IMR-90 (cell line): ENCODE results near the gene ZCCHC24. TPM values are rescaled to one million over a fixed set of nuclear protein-coding genes. Genes with fewer than 3 reads are reported as not detected.

Experiments used
- ATAC-seq: fragments of 200-7000 bp; cut with Tn5 transposase; 2 replicates; pipeline ENCODE4 v1.9.1; 2020; ENCODE audit warnings: low read depth, mild to moderate bottlenecking, moderate library complexity
- BruUV-seq: library from RNA; stranded (reverse); fragments of 400-500 nt; replicated peaks from 2 replicates; lab custom pipeline; 2021; lab: Mats Ljungman, UMichigan
- CTCF ChIA-PET: fragments of 300-600 bp; formaldehyde crosslinking; extraction: SDS; loops from one replicate; lab custom pipeline; 2021; ENCODE audit warnings: antibody characterized with exemption; lab: Yijun Ruan, JAX
- POLR2A ChIA-PET: fragments of 300-600 bp; sonication (Branson Sonifier 250); formaldehyde crosslinking; loops from one replicate; lab custom pipeline; 2022; ENCODE audit warnings: antibody characterized with exemption; ENCODE audit not compliant: unreplicated experiment; lab: Charles Lee
- DNase-seq: peaks from one replicate; pipeline ENCODE4 v3.0.0; 2013
- H2AFZ ChIP-seq: replicated peaks from 2 replicates; pipeline ENCODE3; 2013; ENCODE audit warnings: low read length, mild to moderate bottlenecking; ENCODE audit not compliant: poor library complexity
- H2AK5ac ChIP-seq: 2 replicates; pipeline ENCODE4 v1.6.1; 2013; ENCODE audit warnings: low read depth, low read length, inconsistent platforms
- H2AK9ac ChIP-seq: replicated peaks from 2 replicates; pipeline ENCODE3; 2013; ENCODE audit warnings: mild to moderate bottlenecking, low read depth, low read length, moderate library complexity; ENCODE audit not compliant: poor library complexity
- H2BK120ac ChIP-seq: 2 replicates; pipeline ENCODE4 v1.6.1; 2013; ENCODE audit warnings: low read depth, low read length, inconsistent platforms
- H2BK15ac ChIP-seq: 3 replicates; pipeline ENCODE4 v1.6.1; 2013; ENCODE audit warnings: low read depth, low read length, inconsistent platforms
- H2BK20ac ChIP-seq: 2 replicates; pipeline ENCODE4 v1.6.1; 2013; ENCODE audit warnings: low read depth, mild to moderate bottlenecking, inconsistent platforms, low read length, moderate library complexity
- H2BK5ac ChIP-seq: 2 replicates; pipeline ENCODE4 v1.6.1; 2013; ENCODE audit warnings: mild to moderate bottlenecking, low read depth, low read length, inconsistent platforms; ENCODE audit not compliant: poor library complexity, severe bottlenecking
- H3K14ac ChIP-seq: replicated peaks from 2 replicates; pipeline ENCODE4 v1.6.1; 2013; ENCODE audit warnings: low read depth, low read length, inconsistent platforms
- H3K18ac ChIP-seq: 2 replicates; pipeline ENCODE4 v1.6.1; 2013; ENCODE audit warnings: low read depth, low read length, control low read depth
- H3K23ac ChIP-seq: 2 replicates; pipeline ENCODE4 v1.6.1; 2013; ENCODE audit warnings: low read depth, low read length, inconsistent platforms
- H3K27ac ChIP-seq: 2 replicates; pipeline ENCODE4 v1.5.1; 2013; ENCODE audit warnings: mild to moderate bottlenecking, control low read depth, low read length; ENCODE audit not compliant: insufficient read depth
- H3K27me3 ChIP-seq: 2 replicates; pipeline ENCODE4 v1.6.1; 2013; ENCODE audit warnings: low read length; ENCODE audit not compliant: control insufficient read depth, insufficient read depth
- H3K36me3 ChIP-seq: 2 replicates; pipeline ENCODE4 v1.6.1; 2013; ENCODE audit warnings: low read length, mixed read lengths; ENCODE audit not compliant: control insufficient read depth, insufficient read depth
- H3K4ac ChIP-seq: 2 replicates; pipeline ENCODE4 v1.6.1; 2013; ENCODE audit warnings: low read depth, low read length, inconsistent platforms
- H3K4me1 ChIP-seq: 2 replicates; pipeline ENCODE4 v1.6.1; 2013; ENCODE audit warnings: low read length, mixed read lengths; ENCODE audit not compliant: control insufficient read depth, insufficient read depth
- H3K4me2 ChIP-seq: 2 replicates; pipeline ENCODE4 v1.6.1; 2013; ENCODE audit warnings: low read depth, mild to moderate bottlenecking, control low read depth, low read length, moderate library complexity
- H3K4me3 ChIP-seq: 2 replicates; pipeline ENCODE4 v1.5.1; 2013; ENCODE audit warnings: low read depth, mild to moderate bottlenecking, control low read depth, low read length, moderate library complexity; ENCODE audit not compliant: insufficient read depth
- H3K56ac ChIP-seq: 2 replicates; pipeline ENCODE4 v1.6.1; 2013; ENCODE audit warnings: low read length, inconsistent platforms; ENCODE audit not compliant: insufficient read depth; ENCODE audit errors: extremely low read depth
- H3K79me1 ChIP-seq, 2 experiments: 2 replicates each; pipeline ENCODE4 v1.6.1; 2013; ENCODE audit warnings: low read length in 2 of 2, inconsistent platforms in 1 of 2, low read depth in 1 of 2
- H3K9ac ChIP-seq: 2 replicates; pipeline ENCODE4 v1.6.1; 2013; ENCODE audit warnings: low read depth, low read length, control low read depth
- H3K9me1 ChIP-seq: 2 replicates; pipeline ENCODE4 v1.6.1; 2013; ENCODE audit warnings: low read length, inconsistent platforms; ENCODE audit not compliant: insufficient read depth
- H3K9me3 ChIP-seq: 2 replicates; pipeline ENCODE4 v1.6.1; 2013; ENCODE audit warnings: low read length; ENCODE audit not compliant: control insufficient read depth, insufficient read depth
- H4K20me1 ChIP-seq: 2 replicates; pipeline ENCODE4 v1.6.1; 2013; ENCODE audit warnings: low read length, inconsistent platforms; ENCODE audit not compliant: insufficient read depth
- H4K5ac ChIP-seq: 2 replicates; pipeline ENCODE4 v1.6.1; 2013; ENCODE audit warnings: mild to moderate bottlenecking, low read depth, low read length, control low read depth
- H4K8ac ChIP-seq, 2 experiments: 2 replicates each; pipeline ENCODE4 v1.6.1; 2013; ENCODE audit warnings: low read depth in 2 of 2, low read length in 2 of 2, control low read depth in 1 of 2, inconsistent platforms in 1 of 2
- H4K91ac ChIP-seq: 2 replicates; pipeline ENCODE4 v1.6.1; 2013; ENCODE audit warnings: low read depth, low read length, inconsistent platforms; ENCODE audit not compliant: insufficient read depth
- MAFK ChIP-seq: IDR thresholded peaks from 2 replicates; pipeline ENCODE4 v1.6.1; 2012; ENCODE audit warnings: low read depth, low read length, improper control_type of control experiment
- WGBS, 2 experiments: methylation state at CpG; one replicate each; pipeline versions ENCODE4 v1.1.5 to v1.1.7; 2013; ENCODE audit warnings: missing lambda C conversion rate in 2 of 2; ENCODE audit not compliant: insufficient read length in 1 of 2; ENCODE audit errors: extremely low coverage in 2 of 2; 5-methylcytosine and 5-hydroxymethylcytosine counted together
- dilution Hi-C: fragments of 300-500 bp; cut with HindIII; formaldehyde crosslinking; loops from one replicate; pipeline ENCODE4 v1.14.3; 2018; ENCODE audit warnings: low sequenced_read_pairs; ENCODE audit not compliant: unreplicated experiment
- in situ Hi-C: fragments of 300-500 bp; cut with MboI; formaldehyde crosslinking; loops from 3 replicates; pipeline ENCODE4 v1.14.3; 2019; ENCODE audit warnings: low sequenced_read_pairs, inconsistent platforms, mixed read lengths
- intact Hi-C: fragments of 100-400 bp; cut with micrococcal nuclease; formaldehyde crosslinking; loops from 2 replicates; pipeline ENCODE4 v1.10.0; 2022
- polyA plus RNA-seq, 3 experiments: library from polyadenylated mRNA; depleted of rRNA; stranded (reverse); fragments of >200 nt; gene quantifications; 2 replicates each; pipeline ENCODE4 v1.2.3, GENCODE V29; 2012; ENCODE audit warnings: low replicate concordance in 1 of 3
- total RNA-seq: library from RNA; depleted of rRNA; stranded (reverse); fragments of >200 nt; gene quantifications from 2 replicates; pipeline ENCODE4 v1.2.3, GENCODE V29; 2012
- TF ChIP-seq, protein P1 (sequence below): fragments of 150-350 bp; IDR thresholded peaks from 2 replicates; pipeline ENCODE4 v1.6.1; 2017; ENCODE audit warnings: mild to moderate bottlenecking, antibody characterized with exemption, low read length, low read depth

Gene ZCCHC24
- total and polyA plus RNA-seq, 2 of the 4 experiments (the other 2 are of a cell fraction), result 15.1 to 25.9 TPM

DNA sequence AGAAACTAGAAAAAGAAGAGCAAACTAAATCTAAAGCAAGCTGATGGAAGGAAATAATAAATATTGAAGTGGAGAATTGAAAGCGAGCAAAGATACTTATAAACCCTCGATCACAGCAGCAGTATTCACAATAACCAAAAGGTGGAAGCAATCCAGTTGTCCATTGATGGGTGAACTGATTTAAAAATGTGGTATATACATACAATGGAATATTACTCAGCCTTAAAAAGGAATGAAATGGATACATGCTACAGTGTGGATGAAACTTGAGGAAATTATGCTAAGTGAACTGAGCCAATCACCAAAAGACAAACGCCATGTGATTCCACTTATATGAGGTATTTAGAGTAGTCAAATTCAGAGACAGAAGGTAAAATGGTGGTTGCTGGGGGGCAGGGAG lies 17.5 kb downstream of the ZCCHC24 start:
- Histone ChIP-seq H4K5ac (no peak overlapping the region), H3K4me1 (peaks cover 48% of the 10 kb centered on the region), H3K9me1 (peaks cover 41% of the 10 kb centered on the region), H2BK120ac (no peak overlapping the region), H2AK9ac (no peak overlapping the region), H3K4me2 (no peak overlapping the region), H3K27ac (no peak overlapping the region), H4K91ac (no peak overlapping the region), H3K14ac (no peak overlapping the region), H2AFZ (no peak overlapping the region), H3K56ac (no peak overlapping the region), H4K20me1 (peaks cover 22% of the 10 kb centered on the region; the same call in 1 of the 2 replicates), H2BK5ac (no peak overlapping the region), H2BK20ac (no peak overlapping the region), H3K4ac (no peak overlapping the region), H3K4me3 (no peak overlapping the region), H3K27me3 (no peaks in the 10 kb centered on the region), H3K9ac (no peak overlapping the region), H3K23ac (no peak overlapping the region), H3K18ac (no peak overlapping the region), H3K36me3 (peaks cover 51% of the 10 kb centered on the region), H3K9me3 (no peaks in the 10 kb centered on the region), H2AK5ac (no peak overlapping the region), H3K79me1 (peaks cover 35 to 68% of the 10 kb centered on the region in 2 experiments), H4K8ac (no peak overlapping the region), H2BK15ac (no peak overlapping the region)
- DNase-seq, result no peak
- ATAC-seq, result no peak
- CTCF ChIA-PET, result no interaction called here
- TF ChIP-seq, protein P1, sequence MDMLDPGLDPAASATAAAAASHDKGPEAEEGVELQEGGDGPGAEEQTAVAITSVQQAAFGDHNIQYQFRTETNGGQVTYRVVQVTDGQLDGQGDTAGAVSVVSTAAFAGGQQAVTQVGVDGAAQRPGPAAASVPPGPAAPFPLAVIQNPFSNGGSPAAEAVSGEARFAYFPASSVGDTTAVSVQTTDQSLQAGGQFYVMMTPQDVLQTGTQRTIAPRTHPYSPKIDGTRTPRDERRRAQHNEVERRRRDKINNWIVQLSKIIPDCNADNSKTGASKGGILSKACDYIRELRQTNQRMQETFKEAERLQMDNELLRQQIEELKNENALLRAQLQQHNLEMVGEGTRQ, result no peak
- no peak for TF ChIP-seq MAFK
- in situ Hi-C loops (no loop called here), dilution Hi-C loops (no loop called here), intact Hi-C loops (no loop called here)
- POLR2A ChIA-PET, result interaction anchor here (0.6 kb wide), 1 partner anchor 78 kb away, joined by 3 read pairs; no protein-coding TSS in a partner anchor
- 67% methylated on average over 1 of the region's 3 CpGs; no CpG with 5 or more reads in 1 of the 2 experiments for WGBS, 2 experiments
- BruUV-seq, result no TSS peak
